Middle frontal gyrus (tissue), 1 donor: Measurements from ENCODE around the gene MUC2.

Experiments used
- DNase-seq: peaks from one replicate; pipeline ENCODE4 v3.0.0-alpha.2; 2015; ENCODE audit warnings: low spot score; ENCODE audit errors: extremely low spot score

Gene MUC2

DNA sequence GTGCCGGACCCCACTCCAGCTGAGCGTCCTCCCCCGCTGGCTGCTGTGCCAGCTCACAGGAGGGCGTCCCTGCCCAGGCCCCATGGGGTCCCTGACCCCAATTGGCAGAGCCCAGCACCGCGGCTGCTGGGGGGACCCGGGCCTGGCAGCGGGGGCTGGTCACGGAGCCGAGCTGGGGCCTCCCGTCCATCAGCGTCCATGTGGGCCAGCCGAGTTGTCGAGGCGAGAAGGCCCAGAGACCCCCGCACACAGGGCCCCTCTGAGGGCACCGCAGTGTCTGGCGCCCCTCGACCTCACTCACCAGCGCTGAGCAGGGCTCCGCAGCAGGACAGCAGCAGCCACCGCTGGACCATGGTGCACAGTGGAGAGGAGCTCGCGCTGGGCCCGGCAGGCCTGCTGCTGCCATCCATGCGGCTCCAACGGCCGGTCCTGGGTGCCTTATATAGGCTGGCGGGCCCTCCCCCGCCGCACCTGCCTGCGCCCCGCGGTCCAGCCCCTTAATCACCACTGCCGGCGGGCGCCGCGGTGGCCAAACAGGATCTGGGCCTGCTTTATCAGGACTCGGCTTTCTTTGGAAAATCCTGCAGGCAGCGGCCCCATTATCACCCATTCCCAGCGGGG, 38.3 kb upstream of the MUC2 start, which contains the start of gene MUC6:
MUC6 (minus strand) TSS at position 416 of the 621 bp plus-strand sequence; CDS start at position 353, 63 bp downstream.
- DNase-seq, result no peak

- no peak for DNase-seq
Measured at GRCh38 chr11:1036931-1037330, 37.7 kb upstream of the MUC2 start.

DNA sequence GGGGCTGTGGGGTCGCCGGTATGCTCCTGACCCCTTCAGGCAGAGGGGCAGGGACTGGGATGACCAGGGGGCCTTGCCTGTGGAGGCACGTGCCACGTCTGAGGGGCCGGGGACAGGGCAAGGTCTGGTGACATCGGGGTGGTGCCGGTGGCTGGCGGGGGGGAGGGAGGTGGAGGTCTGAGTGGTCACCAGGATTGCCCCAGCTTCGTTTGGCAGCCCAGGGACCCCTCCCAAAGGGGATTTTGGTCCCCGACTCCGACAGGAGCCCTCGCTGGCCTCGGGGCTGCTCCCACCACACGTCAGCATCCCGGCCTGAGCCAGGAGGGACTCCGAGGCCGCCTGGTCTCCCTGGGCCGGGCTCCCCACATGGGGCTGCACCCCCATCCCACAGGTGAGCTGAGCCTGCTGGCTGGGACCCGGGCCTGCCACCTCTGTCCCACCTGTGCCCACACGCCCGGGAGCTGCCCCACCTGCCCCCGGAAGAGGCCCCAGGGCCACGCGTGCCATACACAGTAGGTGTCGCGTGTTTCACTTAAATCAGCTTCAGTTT, 37.1 kb upstream of the MUC2 start:
- no peak for DNase-seq

- DNase-seq, result no peak
Measured at GRCh38 chr11:1038361-1038760, 36.3 kb upstream of the MUC2 start.

GRCh38 chr11:1038921-1039320, 35.8 kb upstream of the MUC2 start:
- no peak for DNase-seq

DNA sequence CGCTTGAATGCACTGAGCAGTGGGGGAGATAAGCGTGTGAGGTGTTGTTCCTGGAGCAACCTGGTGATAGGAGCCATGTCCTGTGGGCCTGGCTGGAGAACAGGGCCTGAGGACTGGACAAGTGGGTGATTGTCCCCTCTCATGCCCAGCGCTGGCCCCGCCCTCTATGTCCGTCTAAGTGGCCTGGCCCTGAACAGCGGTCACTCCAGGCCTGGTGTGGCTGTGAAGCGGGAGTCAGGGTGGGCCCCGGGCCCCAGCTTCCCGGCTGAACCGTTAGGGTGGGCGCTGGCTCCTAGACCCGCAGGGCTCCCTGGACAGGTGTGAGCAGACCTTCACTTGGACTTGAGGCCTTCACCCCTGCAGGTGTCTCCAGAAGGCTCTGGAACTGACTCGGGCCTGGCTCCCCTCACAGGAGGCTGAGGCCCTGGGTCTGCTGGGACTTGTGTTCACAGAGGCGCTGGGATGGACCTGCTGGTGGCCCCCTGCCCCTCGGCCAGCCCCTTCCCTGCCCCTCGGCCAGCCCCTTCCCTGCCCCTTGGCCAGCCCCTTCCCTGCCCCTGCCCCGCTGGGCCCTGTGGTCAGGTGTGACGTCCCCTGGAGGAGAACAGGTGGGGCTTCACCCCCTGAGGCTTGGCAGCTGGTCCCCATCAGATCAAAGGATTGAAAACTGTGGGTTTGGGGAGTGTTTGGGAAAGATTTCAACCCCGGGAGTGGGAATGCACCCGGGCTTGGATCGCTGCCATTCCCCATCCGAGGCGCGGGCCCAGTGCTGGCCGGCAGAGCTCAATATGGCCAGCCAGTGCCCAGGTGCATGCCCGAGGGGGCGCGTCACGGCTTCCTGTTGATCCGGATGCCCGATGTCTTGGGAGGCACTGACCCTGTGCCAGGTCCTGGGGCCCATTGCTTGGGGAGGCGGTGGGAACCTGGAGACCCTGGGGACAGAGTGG, 34.9 kb upstream of the MUC2 start:
- DNase-seq, result no peak

DNA sequence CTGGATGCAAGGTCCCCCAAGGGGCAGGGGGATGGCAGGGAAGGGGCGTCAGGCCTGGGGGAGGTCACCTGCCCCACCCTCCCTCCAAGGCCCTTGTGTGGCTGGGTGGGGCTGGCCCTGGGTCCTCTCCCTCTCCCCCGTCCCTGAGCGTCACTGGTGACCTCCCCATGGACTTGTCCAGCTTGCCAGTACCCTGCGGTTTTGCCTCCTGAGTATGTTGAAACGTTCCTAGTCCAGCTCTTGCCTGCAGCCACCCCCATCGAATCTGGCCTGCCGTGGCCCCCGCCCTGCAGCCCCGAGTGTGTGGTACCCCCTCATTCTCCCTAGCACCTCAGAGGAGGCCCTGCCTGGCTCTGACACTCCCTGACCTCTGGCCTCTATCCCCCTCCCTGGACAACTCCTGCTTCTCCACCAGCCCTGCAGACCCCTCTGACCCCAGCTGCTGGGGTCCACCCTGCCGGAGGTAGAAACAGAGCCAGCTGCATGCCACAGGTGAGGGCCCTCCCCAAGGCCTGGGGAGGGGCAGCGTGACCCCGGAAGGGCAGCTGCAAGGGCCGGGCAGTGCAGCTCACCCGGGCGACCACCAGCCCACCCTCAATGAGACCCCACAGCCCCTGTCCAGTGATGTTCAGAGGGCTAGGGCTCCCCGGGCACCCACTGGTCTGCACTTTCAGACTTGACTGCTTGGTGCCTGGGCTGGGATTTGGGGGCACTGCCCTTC, 34.1 kb upstream of the MUC2 start:
- no peak for DNase-seq

GRCh38 chr11:1041149-1041467, 33.6 kb upstream of the MUC2 start:
- no peak for DNase-seq

GRCh38 chr11:1041471-1041870, 33.2 kb upstream of the MUC2 start:
- DNase-seq, result no peak

GRCh38 chr11:1041936-1042608, 32.6 kb upstream of the MUC2 start:
- no peak for DNase-seq

DNA sequence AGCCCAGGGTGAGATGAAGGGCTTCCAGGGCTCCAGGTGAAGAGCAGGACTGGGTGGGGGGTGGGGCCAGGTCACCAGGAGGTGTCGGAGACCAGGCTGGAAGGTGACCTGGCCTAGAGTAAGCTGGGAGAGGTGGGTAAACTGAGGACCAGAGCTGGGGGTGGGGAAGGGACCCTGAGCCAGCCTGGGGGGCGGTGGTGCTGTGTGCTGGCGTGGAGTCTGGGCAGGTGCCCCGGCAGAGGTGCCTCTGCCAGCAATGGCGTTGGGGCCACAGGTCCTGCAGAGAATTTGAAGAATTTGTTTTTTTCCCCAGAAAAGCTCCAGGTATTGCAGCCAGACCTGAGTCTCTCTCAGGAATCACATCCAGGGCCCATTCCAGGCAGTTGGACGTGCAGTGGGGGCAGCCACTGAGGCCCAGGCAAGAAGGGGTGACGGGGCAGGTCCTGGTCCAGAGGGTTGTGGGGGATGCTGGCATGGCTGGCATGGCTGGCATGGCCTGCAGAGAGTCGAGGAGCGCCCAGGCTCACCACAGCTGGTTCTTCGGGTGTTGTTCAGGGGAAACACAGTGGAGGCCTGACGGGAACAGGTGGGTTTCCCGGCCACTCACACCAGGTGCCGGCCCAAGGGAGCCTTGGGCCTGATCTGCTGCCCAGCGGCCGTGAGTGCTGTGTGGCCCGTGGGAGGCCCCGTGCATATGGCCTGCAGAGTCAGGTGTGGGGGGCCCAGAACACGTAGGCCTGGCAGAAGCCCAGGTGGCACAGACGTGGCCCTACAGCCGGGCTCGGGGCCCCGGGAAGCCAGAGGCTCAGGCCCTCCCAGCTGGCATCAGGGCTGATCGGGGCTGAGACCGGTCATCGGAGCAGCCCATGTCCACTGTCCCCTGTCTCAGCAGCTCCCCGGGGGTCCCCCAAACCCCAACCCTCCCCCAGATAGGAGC, 31.8 kb upstream of the MUC2 start:
- DNase-seq, result no peak

GRCh38 chr11:1043563-1044096, 31.0 kb upstream of the MUC2 start:
- no peak for DNase-seq

DNA sequence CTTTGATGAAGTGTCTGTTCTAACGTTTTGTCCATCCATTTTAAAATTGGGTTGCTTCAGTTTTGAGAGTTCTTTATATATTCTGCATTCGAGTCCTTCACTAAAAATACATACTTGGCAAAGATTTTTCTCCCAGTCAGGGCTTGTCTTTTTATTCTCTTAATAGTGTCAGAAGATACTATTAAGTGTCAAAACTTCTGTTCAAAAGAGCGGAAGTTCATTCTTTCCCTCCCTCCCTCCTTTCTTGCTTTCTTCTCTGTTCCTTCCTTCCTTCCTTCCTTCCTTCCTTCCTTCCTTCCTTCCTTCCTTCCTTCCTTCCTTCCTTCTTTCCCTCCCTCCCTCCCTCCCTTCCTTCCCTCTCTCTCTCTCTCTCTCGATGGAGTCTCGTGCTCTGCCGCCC, 30.5 kb upstream of the MUC2 start:
- DNase-seq, result no peak

GRCh38 chr11:1047595-1048156, 27.0 kb upstream of the MUC2 start:
- no peak for DNase-seq

GRCh38 chr11:1048375-1049070, 26.2 kb upstream of the MUC2 start:
- no peak for DNase-seq

- DNase-seq, result no peak
Measured at GRCh38 chr11:1049071-1049405, 25.6 kb upstream of the MUC2 start.

GRCh38 chr11:1049431-1049891, 25.2 kb upstream of the MUC2 start:
- no peak for DNase-seq

GRCh38 chr11:1049911-1050580, 24.6 kb upstream of the MUC2 start:
- no peak for DNase-seq
